Cardiac fibroblast (primary cell): Measurements from ENCODE around the gene COQ2.
"Not testable (repeated sequence)": the region's sequence is repeated elsewhere in the genome, so short reads cannot be mapped to it uniquely, and the experiment has no call there.

Experiments used
- DNase-seq, 2 donors: peaks; one replicate each; pipeline versions ENCODE4 v3.0.0 to v3.0.0-alpha.2; 2010; ENCODE audit warnings: low read depth in 2 of 2
- H3K4me3 ChIP-seq, 2 donors: replicated peaks in 1 of 2; 1 replicate in 1 of 2; 2 replicates in 1 of 2; pipeline ENCODE4 v1.5.1; 2011; ENCODE audit warnings: low read depth in 2 of 2, low read length in 2 of 2, mild to moderate bottlenecking in 2 of 2, moderate library complexity in 1 of 2
- CTCF ChIP-seq: IDR thresholded peaks from one replicate; pipeline ENCODE4 v1.5.1; 2011; ENCODE audit warnings: low read depth, mild to moderate bottlenecking, low read length, inconsistent platforms

The COQ2 gene

DNA sequence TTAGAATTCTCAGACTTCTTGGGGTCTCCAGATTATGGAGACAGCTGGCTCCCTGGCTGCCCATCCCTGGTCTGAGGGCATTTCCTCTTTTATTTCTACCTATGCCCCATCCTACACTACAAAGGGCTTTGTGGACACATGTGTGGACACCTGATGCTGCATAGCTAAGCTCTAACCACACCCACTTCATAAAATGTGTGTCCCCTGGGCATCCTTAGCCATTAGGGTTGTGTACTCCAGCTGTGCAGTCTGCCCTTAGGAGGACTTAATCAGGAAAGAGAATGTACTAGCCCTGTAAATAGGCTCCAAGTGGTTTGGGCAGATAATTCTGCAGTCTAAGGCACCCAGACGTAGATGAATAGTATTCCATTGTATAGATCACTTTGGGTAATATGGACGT lies 47.0 kb downstream of the COQ2 start:
- no peak for TF ChIP-seq CTCF
- no peak for DNase-seq
- no peak overlapping the region for H3K4me3 ChIP-seq

- DNase-seq, H3K4me3 ChIP-seq: not testable (repeated sequence)
Observed at GRCh38 chr4:83235645-83236133, 48.9 kb downstream of the COQ2 start.

DNA sequence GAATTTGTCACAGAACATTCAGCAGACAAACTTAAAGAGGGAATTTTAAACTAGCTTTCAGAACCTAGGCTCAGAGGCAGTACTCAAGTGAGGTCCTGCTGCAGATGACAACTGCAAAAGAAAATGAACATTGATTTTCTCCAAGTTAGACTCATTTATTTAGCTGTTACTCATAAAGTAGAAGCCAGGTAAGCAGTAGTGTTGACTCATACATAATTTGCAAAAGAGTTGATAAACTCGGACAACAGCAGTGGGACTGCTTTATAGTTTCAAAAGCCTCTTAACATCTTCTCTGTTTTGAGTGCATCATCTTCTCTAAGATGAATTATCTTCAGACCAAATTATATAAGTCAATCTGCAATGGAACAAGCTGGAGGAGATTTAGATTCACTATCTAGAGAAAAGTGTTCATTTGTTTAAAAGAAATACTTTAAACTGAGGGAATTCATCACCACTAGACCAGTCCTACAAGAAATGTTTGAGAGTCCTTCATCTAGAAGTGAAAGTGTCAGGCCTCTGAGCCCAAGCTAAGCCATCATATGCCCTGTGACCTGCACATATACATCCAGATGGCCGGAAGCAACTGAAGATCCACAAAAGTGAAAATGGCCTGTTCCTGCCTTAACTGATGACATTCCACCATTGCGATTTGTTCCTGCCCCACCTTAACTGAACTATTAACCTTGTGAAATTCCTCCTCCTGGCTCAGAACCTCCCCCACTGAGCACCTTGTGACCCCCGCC lies 49.5 kb downstream of the COQ2 start:
- no peak overlapping the region for H3K4me3 ChIP-seq
- DNase-seq: no peak
- TF ChIP-seq CTCF: no peak

DNA sequence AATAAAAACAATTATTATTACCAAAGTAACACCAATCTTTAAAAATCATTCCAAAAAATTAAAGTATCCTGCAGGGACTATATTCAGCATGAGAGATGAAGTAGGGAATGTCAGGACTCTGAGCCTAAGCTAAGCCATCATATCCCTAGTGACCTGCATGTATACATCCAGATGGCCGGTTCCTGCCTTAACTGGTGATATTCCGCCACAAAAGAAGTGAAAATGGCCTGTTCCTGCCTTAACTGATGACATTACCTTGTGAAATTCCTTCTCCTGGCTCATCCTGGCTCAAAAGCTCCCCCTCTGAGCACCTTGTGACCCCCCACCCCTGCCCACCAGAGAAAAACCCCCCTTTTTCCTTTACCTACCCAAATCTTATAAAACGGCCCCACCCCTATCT lies 50.2 kb downstream of the COQ2 start:
- not testable (repeated sequence) for H3K4me3 ChIP-seq, DNase-seq

DNA sequence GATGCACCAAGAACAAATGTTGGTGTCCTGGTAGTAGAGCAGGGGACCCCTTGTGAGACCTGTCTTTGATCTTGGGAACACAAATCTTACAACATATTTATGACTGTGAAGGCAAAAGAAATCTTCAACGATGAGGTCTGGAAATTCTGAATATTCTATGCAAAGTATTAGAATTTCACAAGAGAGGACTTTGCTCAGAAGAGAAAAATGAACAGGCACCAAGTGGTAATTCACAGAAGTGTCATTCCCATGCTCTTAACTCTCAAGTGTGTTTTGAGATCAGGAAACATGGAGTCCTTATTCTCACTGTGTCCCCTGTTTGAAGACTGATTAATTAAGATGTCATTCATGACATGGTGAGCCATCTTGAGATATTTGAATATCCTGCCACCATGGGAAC lies 52.5 kb downstream of the COQ2 start:
- DNase-seq: no peak
- no peak overlapping the region for H3K4me3 ChIP-seq
- TF ChIP-seq CTCF: no peak

GRCh38 chr4:83231620-83232076 lies 53.0 kb downstream of the COQ2 start:
- DNase-seq: peak in 1 of 2 donors; percentile 29
- no peak for TF ChIP-seq CTCF
- no peak overlapping the region for H3K4me3 ChIP-seq

DNA sequence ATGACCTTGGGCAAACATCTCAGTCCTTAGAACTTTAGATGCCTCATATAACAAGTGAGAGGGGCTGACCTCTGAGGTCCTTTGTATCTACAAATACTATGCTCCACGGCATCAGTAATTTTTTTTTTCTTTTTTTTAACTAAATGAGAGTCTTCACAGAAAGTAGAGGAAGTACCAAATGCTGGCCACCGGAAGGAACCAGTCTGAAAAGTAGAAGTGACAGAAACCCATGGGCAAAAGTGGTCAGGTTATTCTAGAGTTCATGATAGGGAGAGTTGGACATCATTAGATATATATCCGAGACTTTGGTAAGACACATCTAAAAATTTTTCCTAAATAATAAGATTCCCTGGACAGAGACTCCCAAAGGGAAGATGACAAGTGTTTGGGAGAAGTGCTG lies 53.7 kb downstream of the COQ2 start:
- no peak for DNase-seq
- no peak overlapping the region for H3K4me3 ChIP-seq
- no peak for TF ChIP-seq CTCF

DNA sequence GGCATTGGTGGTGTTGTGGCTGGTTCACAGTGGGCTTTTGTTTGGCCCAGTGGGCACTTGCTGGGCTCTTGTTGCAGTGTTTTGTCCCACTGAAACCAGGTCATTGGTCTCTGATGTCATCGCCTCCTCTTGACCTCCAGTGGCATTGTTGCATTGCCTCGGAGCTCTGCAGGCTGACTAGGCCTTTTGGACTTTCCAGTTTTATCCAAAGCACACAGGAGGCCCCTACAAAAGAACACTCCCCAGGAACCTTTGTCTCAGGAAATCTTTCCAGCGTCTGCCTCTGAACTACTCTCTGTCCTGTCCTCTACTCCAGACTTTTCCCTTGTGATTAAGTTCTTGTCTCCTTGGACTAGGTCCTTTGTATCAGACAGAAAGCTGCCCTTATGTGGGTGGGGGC lies 54.8 kb downstream of the COQ2 start:
- no peak overlapping the region for H3K4me3 ChIP-seq
- DNase-seq: no peak
- TF ChIP-seq CTCF: no peak
